ENCODE measurements around the gene KCNMA1.

KCNMA1 gene

DNA sequence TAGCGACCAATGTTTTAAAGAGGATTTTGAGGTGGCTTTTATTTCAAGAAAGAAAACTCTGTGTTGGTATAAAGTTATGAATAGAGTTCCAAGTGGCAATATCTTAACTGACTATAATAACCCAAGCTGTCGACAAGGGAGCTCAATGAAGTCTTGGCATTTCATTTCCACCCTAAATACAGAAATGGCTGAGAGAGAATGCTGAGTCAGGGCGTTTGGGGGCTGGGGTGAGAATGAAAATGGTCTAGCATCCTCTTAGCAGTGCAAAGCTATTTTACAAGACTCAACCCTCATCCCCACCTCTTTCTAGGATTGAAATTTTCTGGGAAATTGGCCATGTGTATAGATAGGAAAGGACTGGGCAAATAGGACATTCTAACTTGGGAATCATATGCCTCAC is 759.1 kb downstream of the KCNMA1 start:
- in situ Hi-C loops (cut with HindIII; ENCODE audit: low sequenced_read_pairs) = no loop called here

DNA sequence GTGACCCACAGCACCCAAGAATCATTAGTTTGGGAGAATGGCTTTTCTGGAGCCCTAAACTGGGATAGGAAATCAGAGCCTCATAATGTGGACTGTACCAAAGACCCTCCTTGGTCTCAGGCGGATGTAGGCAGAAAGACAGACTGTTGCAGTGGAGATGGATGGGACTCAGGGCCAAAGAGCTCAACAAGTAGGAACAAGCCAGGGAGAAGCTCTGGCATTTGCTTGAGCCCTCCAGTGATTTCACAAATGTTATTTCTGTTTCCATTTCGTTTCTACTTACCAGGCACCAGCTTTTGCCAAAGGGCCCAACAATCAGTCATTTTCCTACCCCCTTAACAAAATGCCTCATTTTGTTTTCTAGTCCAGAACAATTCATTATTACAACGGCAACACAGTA is 762.7 kb downstream of the KCNMA1 start:
- in situ Hi-C loops (cut with HindIII; ENCODE audit: low sequenced_read_pairs) = no loop called here

DNA sequence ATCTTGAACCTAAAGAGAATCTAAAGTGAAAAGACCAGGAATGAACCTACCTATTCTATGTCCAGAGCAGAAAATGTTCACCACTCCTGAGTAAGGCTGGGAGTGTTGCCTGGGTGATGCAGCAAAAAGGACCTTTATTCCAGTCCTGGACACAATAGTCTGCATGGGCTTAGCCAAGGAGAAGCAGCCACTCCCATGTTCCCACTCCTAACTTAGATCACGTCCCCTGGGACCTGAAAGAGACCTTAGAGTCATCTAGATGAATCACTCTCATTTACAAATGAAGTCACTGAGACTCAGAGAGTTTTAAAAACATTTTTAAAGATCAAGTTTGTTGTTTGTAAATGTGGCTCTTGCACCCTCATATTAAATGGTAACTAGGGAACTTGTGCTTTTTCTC is 763.4 kb downstream of the KCNMA1 start:
- in situ Hi-C loops (cut with HindIII; ENCODE audit: low sequenced_read_pairs) = no loop called here

DNA sequence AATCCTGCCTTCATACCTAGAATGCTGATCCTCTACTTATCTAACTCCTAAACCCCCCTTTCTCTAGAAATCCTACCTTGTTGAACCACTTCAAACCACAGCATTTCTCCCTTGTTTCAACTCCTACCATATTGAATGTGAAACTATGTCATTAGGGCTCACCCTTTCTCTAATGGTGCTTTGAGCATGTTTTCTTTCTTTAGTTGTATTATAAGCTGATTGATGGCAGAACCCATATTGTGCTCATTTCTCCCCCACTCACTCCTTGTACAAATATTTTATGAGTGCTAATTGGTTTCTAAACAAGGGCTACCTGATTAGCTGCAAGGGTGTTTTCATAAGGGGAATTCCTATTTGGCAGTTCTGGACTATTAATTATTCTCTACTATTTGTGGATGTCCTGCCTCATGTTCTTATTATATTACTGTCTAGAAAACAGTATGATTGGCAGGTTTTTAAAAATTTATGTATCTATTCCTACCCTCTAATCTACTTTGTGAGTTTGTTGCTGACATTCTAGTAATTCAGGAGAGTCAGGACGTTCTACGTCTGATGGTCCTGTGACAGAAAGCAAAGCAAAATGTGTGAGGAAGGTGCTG is 765.8 kb downstream of the KCNMA1 start:
- in situ Hi-C loops (cut with HindIII; ENCODE audit: low sequenced_read_pairs) = no loop called here

GRCh38 chr10:76869931-76870330 is 767.7 kb downstream of the KCNMA1 start:
- in situ Hi-C loops (cut with HindIII; ENCODE audit: low sequenced_read_pairs) = no loop called here

DNA sequence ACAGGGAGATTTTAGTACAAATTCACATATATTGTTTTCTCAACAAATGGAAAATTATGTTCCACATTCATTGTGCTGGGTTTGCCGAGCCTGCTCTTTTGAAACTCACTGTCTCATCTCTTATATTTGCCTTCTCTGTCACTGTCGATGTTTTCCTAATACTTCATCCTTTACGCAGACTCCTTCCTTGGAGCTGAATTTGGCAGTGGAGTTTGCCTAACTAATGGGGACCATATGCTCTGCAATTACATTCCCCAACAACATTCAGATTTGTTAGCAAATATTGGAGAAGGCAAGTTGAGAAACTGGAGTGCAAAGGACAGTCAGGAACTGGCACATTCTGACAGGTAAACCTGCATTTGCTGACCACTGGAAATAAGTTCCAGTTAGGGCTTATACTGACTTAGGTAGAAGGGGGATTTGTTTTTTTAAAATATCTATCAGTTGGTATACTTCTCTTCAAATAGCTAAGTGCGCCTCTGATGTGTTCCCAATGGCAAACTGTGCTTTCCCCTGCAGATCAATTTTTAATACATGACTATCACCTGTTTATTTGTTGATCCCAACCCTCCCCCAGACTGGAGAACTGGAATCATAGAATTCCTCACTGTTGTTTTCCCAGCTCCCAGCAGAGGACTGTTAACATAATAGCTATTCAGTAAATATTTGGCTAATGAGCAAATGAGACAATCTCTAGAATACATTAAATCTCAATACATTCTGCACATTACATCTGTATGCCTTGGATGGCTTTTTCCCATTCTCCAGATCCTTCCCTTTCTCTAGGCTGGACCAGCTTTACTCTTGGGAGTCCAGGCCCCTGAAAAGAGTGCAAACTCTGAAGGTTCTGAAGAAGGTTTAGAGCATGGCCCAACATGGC is 769.3 kb downstream of the KCNMA1 start:
- in situ Hi-C loops (cut with HindIII; ENCODE audit: low sequenced_read_pairs) = no loop called here

DNA sequence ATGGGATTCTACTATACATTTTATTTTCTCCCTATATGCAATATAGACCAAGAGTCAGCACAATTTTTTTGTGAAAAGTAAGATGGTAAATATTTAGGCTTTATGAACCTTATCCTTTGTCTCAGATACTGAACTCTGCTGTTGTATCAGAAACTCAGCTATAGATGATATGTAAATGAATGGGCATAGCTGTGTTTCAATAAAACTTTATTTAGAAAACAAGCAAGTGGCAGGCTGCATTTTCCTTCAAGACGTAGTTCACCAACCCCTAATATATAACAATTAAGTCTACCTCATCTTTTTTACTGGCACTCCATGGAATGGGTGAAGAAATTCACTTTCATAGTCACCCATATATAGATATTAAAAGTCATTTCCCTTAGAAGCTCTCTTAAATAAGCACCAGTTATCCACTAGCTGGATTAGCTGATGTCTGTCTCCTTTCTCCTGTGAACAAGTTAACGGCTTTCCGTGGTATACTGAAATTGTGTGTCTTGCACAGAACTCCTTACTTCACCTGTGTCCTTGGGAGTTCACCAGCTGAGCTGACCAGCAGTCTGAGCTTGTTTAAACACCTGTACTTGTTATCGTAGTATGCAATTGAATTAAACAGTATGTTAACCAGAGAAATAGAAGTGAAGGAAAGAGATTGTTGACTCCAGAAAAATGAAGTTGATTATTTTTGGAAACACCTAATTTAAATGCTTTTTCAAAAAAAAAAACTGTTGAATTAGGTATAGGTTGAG is 770.6 kb downstream of the KCNMA1 start:
- in situ Hi-C loops (cut with HindIII; ENCODE audit: low sequenced_read_pairs) = no loop called here

- in situ Hi-C loops (cut with HindIII; ENCODE audit: low sequenced_read_pairs) = no loop called here
Observed at GRCh38 chr10:76864922-76865321, 772.7 kb downstream of the KCNMA1 start.

GRCh38 chr10:76858721-76859120 is 778.9 kb downstream of the KCNMA1 start:
- in situ Hi-C loops (cut with HindIII; ENCODE audit: low sequenced_read_pairs) = no loop called here

DNA sequence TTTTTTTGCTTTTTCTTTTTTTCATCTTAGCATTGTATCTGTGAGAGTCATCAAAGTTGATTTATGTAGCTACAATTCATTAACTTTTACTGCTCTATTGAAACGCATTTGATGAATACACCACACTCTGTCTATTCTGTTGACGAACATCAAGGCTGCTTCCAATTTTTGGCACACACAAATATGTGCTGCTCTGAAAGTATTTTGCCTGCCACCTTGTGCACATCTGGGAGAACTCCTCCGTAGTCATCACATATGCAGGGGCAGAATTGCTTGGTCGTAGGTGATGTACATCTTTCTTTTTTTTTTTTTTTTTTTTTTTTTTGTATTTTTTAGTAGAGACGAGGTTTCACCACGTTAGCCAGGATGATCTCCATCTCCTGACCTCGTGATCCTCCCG is 796.8 kb downstream of the KCNMA1 start:
- in situ Hi-C loops (cut with HindIII; ENCODE audit: low sequenced_read_pairs) = loop anchor here (5.0 kb wide), 2 partner anchors 61 to 69 kb away; no protein-coding TSS in a partner anchor

- in situ Hi-C loops (cut with HindIII; ENCODE audit: low sequenced_read_pairs) = no loop called here
Observed at GRCh38 chr10:76839276-76839675, 798.3 kb downstream of the KCNMA1 start.

DNA sequence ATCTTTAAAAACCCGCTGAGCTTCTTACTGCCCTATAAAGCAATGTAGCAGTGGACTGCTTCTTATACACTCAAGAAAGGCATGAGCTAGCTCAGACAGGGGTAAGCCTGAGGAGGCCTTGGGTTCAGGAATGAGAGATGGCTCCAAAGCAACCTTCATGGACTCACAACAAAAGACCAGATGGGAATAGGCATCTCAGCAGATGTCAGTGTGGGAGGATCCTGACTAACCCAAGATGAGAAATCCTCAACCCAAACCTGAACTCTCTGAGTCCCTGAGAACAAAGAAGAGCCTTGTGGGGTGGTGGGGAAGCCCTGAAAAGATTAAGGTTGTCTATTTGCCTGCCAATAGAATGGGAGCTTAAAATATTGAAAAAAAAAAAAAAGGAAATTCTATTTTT is 807.4 kb downstream of the KCNMA1 start:
- in situ Hi-C loops (cut with HindIII; ENCODE audit: low sequenced_read_pairs) = no loop called here

DNA sequence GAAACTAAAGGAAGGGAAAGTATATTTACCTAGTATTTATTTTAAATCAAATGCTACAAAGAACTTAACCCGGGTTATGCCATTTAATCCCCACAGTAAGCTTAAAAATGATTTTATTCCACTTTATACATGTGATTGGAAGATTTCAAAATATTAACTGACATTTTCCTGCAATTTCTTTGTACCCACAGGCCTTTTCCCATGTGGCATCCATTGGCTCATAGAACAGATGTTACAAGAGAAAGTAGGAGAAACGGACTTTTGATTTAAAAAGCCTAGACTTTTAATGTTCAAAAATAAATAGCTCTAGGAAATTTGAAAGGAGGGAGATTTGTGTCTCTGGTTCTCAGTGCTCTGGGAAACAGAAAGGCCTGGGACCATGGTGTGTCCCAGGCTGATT is 807.9 kb downstream of the KCNMA1 start:
- in situ Hi-C loops (cut with HindIII; ENCODE audit: low sequenced_read_pairs) = no loop called here
